Measurements from ENCODE around the gene PRSS8. TPM values are rescaled to one million over a fixed set of nuclear protein-coding genes. Genes with fewer than 3 reads are reported as not detected.

Gene PRSS8
- total and polyA plus RNA-seq, 2 donors (not counting 3 experiments of a cell fraction or from before 2014, with no cell fraction given), result 0.12 TPM; not detected in 1

DNA sequence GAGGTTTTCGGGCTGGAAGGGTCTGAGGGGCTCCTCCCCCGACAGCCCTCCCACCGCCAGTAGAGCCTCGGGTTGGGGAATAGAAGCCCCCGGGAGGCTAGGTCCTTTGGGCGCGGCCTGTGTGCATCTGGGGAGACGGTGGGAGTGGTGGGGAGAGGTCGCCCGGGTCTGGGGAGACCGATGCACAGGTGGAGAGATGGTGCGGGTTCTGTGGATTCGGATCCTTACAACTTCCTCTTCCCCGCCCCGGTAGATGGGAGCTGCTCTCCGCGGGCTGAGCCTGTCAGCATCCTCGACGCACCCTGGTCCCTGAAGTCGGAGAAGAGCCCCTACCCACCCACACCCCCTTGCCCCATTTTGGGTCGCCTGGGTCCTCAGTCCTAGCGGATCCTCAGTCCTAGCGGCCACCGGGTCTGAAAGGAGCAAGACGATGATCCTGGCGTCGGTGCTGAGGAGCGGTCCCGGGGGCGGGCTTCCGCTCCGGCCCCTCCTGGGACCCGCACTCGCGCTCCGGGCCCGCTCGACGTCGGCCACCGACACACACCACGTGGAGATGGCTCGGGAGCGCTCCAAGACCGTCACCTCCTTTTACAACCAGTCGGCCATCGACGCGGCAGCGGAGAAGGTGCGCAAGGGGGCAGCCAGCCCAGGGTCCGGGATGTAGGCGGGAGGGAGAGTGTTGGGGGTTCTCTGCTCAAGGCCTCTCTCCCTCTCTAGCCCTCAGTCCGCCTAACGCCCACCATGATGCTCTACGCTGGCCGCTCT lies 26.6 kb downstream of the PRSS8 start:
- ChIA-PET POLR2A (no interaction called here), CTCF (interaction anchor here (1.7 kb wide), 1 partner anchor 33 kb away, joined by 5 read pairs; no protein-coding TSS in a partner anchor)
- TF ChIP-seq FOS (IDR thresholded peaks at IDR 0.05; ENCODE audit: borderline replicate concordance, insufficient read depth, low read length) (no peak), GATA2 (IDR thresholded peaks at IDR 0.05; ENCODE audit: insufficient read depth, insufficient read length, low read depth, low read length) (no peak)
- Histone ChIP-seq H3K4me2 (ENCODE audit: insufficient read depth, low read length) (peak overlapping the region; percentile 95), H3K36me3 (ENCODE audit: control insufficient read depth in 2 of 2, extremely low read depth in 1 of 2, insufficient read depth in 2 of 2, low read length in 2 of 2) (peaks cover 10 to 31% of the 10 kb centered on the region in 2 experiments), H3K79me2 (ENCODE audit: control insufficient read depth, insufficient read depth, low read length) (peaks cover 11% of the 10 kb centered on the region), H3K9me3 (replicated peaks; ENCODE audit: control insufficient read depth, insufficient read depth, low read length) (no peaks in the 10 kb centered on the region), H3K9me1 (replicated peaks; ENCODE audit: control insufficient read depth, extremely low read depth, insufficient read depth, low read length) (no peaks in the 10 kb centered on the region), H2AFZ (ENCODE audit: low read depth, low read length) (peak overlapping the region; percentile 100), H4K20me1 (replicated peaks; ENCODE audit: control insufficient read depth, extremely low read depth, insufficient read depth, low read length) (no peaks in the 10 kb centered on the region), H3K27me3 (ENCODE audit: control insufficient read depth in 2 of 2, insufficient read depth in 2 of 2, low read length in 2 of 2) (no peaks in the 10 kb centered on the region), H3K4me3 (replicated peaks in 1 of 3; ENCODE audit: insufficient read depth in 1 of 3, low read depth in 1 of 3, low read length in 3 of 3) (peak overlapping the region; percentile 63 to 98 (median 66)), H3K9ac (replicated peaks; ENCODE audit: extremely low read depth, insufficient read depth, low read length) (peak overlapping the region; percentile 66), H3K27ac (ENCODE audit: insufficient read depth, low read depth, low read length) (peak overlapping the region; percentile 53), H3K4me1 (ENCODE audit: control insufficient read depth, extremely low read depth, insufficient read depth, low read length) (peaks cover 12% of the 10 kb centered on the region)
- FAIRE-seq (no peak), DNase-seq (ENCODE audit: low read depth, low spot score) (no peak)
- dilution Hi-C loops (cut with MboI; ENCODE audit: extremely low pct_ligation_motif_present, low sequenced_read_pairs), result no loop called here
- intact Hi-C loops (cut with micrococcal nuclease), result loop anchor here (2.0 to 5.0 kb wide), 3 partner anchors 14 to 72 kb away; partner anchors contain the start of genes FUS and VKORC1
- TSS peak; percentile 52 for BruUV-seq (replicated peaks)

DNA sequence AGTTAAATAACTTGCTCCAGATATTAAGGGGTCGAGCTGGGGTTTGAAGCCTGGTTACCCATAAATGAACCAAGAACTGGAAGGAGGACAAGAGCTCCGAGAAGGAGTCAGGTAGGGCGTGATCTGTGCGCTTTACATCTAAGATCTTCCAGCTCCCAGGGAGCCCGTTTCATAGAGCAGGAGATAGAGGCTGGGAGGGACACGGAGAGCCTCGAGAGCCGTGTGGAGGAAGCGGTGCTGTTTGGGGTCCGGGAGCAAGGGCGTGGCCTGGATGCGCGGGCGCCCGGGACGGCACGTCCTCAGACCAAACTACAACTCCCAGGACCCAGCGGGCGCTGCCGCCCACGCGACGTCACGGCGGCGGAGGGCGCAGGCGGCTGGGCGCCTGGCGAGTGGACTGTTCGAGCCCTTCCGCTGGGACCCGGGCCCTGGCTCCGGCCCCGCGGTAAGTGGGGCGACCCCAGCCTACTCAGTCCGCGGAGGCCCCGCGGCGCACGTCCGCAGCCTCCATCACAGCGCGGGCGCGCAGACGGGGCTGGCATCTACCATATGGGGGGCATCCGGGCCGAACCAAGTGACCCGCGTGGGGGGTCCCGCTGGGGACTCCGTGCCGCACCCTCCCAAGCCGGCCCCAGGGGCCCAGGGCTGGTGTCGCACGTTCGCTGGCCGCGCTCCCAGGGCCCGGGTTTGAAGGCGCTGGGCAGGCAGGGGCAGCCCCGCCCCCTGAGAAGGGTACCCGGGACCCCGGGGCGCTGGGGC lies 27.3 kb downstream of the PRSS8 start, which contains the start of gene BCKDK:
Gene BCKDK (plus strand): TSS at position 352 of the 759 bp plus-strand sequence. CDS start 838 bp downstream, outside the sequence.
- Histone ChIP-seq H3K4me1 (ENCODE audit: control insufficient read depth, extremely low read depth, insufficient read depth, low read length) (peaks cover 12% of the 10 kb centered on the region), H4K20me1 (replicated peaks; ENCODE audit: control insufficient read depth, extremely low read depth, insufficient read depth, low read length) (no peaks in the 10 kb centered on the region), H3K4me3 (replicated peaks in 1 of 3; ENCODE audit: insufficient read depth in 1 of 3, low read depth in 1 of 3, low read length in 3 of 3) (peak within 1 kb of the TSS; percentile 63 to 98 (median 66)), H3K9me1 (replicated peaks; ENCODE audit: control insufficient read depth, extremely low read depth, insufficient read depth, low read length) (no peaks in the 10 kb centered on the region), H3K27ac (ENCODE audit: insufficient read depth, low read depth, low read length) (peak within 1 kb of the TSS; percentile 53), H3K4me2 (ENCODE audit: insufficient read depth, low read length) (peak within 1 kb of the TSS; percentile 95), H3K36me3 (ENCODE audit: control insufficient read depth in 2 of 2, extremely low read depth in 1 of 2, insufficient read depth in 2 of 2, low read length in 2 of 2) (peaks cover 10 to 31% of the 10 kb centered on the region in 2 experiments), H3K9ac (replicated peaks; ENCODE audit: extremely low read depth, insufficient read depth, low read length) (peak within 1 kb of the TSS; percentile 66), H2AFZ (ENCODE audit: low read depth, low read length) (peak within 1 kb of the TSS; percentile 100), H3K79me2 (ENCODE audit: control insufficient read depth, insufficient read depth, low read length) (peaks cover 11% of the 10 kb centered on the region), H3K27me3 (ENCODE audit: control insufficient read depth in 2 of 2, insufficient read depth in 2 of 2, low read length in 2 of 2) (no peaks in the 10 kb centered on the region), H3K9me3 (replicated peaks; ENCODE audit: control insufficient read depth, insufficient read depth, low read length) (no peaks in the 10 kb centered on the region)
- FAIRE-seq, result peak; percentile 93
- TF ChIP-seq POLR2A (IDR thresholded peaks at IDR 0.05; ENCODE audit: low read depth, low read length) (peak; percentile 72), POLR2AphosphoS5 (IDR thresholded peaks at IDR 0.05; ENCODE audit: insufficient read depth, low read depth, low read length) (peak; percentile 89), GATA2 (IDR thresholded peaks at IDR 0.05; ENCODE audit: insufficient read depth, insufficient read length, low read depth, low read length) (no peak)
- ChIA-PET CTCF (no interaction called here), POLR2A (no interaction called here)
- dilution Hi-C loops (cut with MboI; ENCODE audit: extremely low pct_ligation_motif_present, low sequenced_read_pairs), result no loop called here
- intact Hi-C loops (cut with micrococcal nuclease), result loop anchor here (2.0 to 5.0 kb wide), 3 partner anchors 13 to 73 kb away; partner anchors contain the start of genes FUS and VKORC1
- no TSS peak for BruUV-seq (replicated peaks)
- peak; percentile 65 for DNase-seq (ENCODE audit: low read depth, low spot score)

Data from endothelial cell of umbilical vein (primary cell).